ENCODE results near the gene MLYCD.

DNA sequence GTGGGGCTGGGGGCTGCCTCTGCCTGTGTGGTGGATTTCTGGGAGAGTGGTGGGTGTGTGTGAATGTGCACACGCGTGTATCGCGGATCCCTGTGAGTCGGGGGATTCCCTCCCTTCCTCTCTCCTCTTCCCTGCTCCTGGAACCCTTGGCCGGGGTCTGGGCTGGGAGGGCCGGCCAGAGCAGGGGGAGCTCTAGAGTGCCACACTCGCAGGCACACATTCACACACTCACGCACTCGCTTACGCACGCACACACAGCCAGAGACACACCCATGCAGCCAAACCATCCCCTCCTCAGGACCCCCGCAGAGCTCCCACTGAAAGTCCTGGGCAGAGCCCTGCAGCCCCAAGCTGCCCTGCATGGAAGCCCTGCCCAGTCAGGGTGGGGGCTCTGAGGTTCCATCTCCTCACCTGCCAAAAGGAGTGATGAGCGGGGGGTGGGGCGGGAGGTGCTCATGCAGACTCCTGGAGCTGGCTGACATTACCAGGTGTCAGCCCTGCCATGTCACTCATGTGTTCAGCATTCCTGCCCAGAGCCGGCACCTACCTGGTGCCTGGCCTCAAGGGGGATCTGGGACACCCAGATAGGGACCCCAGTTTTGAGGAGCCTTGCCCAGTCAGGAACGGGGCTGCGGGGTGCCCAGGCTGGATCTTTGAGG lies 71.0 kb downstream of the MLYCD start:
- TF ChIP-seq POLR2A (IDR thresholded peaks at IDR 0.05) (no peak), CTCF (IDR thresholded peaks at IDR 0.05) (no peak)
